Measurements from ENCODE around the gene COL18A1. TPM values are rescaled to one million over a fixed set of nuclear protein-coding genes. Genes with fewer than 3 reads are reported as not detected.
"Not testable (repeated sequence)": the region's sequence is repeated elsewhere in the genome, so short reads cannot be mapped to it uniquely, and the experiment has no call there.

COL18A1 gene
- total RNA-seq, 1 experiment from 2014 or later, result 8.4 TPM

DNA sequence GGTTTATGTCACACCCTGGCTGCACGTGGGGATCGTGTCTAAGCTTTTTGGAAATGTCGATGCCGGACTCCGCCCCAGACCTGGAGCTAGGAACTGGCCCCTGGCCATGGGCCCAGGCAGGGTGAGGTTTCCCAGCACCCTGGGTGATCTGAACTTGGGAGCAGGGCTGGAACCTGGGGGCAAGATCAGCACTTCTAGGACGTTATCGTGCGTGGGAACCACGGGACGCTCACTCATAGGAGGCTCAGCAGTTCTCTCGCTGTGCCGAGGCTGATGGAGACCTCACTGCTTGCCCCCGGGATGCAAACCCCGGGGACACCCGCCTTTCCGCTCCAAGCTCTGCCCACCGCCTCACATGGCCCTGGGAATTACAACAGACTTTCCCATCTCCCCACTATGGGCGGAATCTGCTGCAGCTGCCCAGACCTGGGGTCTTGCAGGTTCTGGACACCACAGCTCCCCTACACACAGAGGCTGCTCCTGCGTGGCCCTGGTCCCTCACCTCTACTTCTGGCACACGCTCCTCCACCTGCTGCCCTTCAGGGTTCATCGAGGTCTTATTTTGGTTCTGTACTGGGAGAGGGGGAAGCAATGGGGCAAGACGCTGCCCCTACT, 35.9 kb downstream of the COL18A1 start:
- no peak for DNase-seq (ENCODE audit: low spot score)

DNA sequence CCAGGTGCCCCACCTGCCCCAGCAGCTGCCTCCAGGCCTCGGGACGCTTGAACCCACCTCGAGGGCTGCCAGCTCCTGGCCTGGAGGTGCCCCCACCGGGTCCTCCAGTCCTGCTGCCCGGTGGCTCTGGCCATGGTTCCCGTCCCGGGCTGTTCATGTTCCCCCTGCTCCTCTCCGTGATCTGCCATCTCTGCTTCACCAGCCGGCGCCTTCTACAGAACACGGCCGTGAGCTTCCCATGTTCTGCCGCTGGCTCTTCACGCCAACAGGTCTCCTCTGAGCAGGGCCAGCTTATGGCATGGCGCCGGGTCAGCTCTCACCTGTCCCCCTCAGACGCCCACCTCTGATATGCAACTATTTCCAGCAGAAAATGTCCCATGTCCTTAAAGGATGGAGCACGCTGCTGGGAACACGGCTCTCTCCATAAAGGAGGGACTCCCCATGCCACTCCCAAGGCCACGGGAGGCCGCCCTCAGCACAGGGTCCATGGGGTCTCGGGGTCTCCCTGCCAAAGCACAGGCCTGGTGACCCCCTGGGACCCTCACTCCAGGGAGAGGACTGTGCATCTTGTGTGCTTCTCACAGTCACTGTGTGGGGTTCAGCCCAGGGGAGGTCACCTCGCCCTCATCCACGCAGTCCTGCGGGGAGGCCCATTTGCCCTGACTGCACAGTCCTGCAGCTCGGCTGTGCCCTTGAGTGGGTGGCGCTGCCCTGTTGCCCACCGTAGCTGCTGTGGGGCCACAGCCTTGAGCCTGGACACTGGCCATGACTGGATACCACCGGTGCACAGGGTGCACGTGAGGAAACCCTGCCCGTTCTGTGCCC, 36.7 kb downstream of the COL18A1 start:
- DNase-seq (ENCODE audit: low spot score), result no peak

DNA sequence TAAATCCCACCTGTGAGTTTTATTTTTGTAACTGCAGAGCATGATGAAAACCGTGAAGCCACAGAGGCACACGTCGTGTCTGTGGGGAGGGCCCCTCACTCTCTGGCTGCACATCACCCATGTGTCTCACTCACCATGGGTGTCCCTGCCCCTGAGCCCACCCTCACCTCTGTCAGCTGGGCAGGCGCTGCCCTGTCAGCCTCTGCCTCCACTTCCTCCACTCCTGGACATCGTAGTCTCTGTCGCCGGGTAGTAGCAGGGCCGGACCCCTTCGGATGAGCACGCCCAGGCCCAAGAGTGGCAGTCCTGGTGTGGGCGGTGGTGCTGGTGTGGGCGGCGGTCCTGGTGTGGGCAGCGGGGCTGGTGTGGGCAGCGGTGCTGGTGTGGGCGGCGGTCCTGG, 37.3 kb downstream of the COL18A1 start:
- no peak for DNase-seq (ENCODE audit: low spot score)

DNA sequence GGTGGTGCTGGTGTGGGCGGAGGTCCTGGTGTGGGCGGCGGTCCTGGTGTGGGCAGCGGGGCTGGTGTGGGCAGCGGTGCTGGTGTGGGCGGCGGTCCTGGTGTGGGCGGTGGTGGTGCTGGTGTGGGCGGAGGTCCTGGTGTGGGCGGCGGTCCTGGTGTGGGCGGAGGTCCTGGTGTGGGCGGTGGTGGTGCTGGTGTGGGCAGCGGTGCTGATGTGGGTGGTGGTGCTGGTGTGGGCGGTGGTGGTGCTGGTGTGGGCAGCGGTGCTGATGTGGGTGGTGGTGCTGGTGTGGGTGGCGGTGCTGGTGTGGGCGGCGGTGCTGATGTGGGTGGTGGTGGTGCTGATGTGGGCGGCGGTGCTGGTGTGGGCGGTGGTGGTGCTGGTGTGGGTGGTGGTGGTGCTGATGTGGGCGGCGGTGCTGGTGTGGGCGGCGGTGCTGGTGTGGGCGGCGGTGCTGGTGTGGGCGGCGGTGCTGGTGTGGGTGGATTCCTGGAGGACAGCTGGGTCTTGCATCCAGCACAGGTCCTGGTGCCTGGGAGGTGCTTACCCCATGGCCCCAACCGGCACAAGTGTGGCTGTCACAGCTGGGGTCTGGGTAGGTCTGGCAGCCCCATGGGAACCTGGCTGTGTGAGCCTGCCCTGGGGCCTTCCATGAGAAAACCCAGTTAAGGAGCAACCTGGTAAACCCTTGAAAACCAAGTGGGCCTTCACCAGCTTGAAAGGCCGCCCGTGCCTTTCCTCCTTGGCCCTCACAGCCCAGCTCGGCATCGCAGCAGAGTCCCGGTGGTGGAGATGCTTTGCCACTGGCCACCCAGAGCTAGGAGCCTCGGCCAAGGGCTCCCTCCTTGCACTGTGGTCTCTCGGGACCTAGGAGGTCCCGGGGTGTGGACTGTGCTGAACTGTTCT, 38.0 kb downstream of the COL18A1 start:
- not testable (repeated sequence) for DNase-seq (ENCODE audit: low spot score)

DNA sequence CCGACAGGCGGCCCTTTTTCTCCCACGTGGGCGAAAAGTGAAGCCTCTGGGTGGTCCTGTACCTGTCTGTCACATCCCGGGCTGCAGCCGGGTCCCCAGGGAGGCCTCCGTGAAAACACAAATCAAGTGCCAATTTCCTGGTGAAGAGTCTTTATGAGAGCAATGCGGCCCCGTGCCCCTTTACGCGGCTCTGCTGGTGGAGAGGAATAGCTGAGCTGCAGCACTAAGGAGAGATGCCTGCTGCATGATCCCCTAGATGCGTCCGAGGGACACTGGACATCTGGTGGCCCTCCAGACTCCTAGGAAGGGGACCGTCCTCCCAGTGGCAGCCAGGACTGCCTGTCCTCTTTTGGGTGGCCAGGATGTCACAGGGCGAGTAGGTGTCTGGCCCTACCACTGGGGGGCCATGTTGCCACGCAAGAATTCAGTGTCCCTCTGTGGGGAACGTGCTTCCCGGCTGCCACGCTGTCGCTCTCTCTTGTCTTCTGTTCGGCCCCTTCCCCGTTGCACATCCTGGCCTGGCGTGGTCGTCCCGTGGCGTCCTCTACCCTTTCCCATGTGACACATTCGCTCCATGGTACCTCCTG, 38.7 kb downstream of the COL18A1 start:
- no peak for DNase-seq (ENCODE audit: low spot score)

DNA sequence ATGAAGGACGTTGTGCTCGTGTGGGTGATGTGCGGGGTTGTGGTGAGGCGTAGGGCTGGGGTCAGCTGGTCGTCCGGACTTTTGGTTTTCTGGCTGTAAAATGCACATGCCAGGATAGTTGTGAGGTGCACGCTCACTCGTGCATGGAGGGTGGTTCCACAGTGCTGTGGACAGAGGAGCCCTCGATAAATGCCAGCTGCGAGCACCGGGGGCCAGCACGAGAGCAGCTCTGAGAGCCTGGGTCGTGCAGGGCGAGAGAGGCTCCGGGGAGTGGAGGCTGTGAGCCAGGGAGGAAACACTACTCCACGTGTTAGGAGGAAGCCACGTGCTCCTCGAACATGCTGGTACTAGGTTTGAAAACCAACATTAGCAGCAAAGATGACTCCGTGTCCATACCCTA, 39.4 kb downstream of the COL18A1 start:
- no peak for DNase-seq (ENCODE audit: low spot score)

DNA sequence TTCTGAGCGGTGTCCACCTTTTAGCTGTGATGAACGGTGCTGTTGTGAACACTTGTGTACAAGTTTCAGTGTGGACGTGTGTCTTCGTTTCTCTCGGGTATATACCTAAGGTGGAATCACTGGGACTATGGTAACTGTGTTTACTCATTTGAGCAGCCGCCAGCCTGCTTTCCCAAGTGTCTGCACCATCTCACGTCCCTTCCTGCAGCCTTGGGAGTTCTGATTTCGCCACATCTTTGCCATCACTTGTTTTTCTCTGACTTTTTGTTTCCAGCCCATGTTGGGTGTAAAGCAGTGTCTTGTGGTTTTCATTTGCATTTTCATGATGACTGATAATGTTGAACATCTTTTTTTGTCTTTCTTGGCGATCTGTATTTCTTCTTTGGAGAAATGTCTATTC, 40.4 kb downstream of the COL18A1 start:
- DNase-seq (ENCODE audit: low spot score), result no peak

DNA sequence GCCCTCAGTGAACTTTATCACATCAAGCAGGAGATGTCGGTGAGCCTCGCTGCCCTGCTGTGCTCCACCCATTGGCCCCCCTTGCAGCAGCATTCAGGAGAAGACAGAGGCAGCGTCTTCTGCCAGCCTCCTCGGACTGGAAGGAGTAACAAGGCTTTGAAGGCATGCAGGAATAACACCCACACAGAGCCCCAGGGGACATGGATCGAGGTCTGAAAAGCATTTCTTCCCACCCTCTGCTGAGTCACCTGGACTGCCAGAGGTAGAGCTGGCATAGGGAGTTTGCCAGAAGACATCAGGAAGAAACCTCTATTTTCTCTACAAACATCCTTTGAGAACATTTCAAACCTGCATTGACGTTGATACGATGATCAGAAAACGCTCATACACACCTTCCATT, 42.9 kb downstream of the COL18A1 start:
- no peak for DNase-seq (ENCODE audit: low spot score)

DNA sequence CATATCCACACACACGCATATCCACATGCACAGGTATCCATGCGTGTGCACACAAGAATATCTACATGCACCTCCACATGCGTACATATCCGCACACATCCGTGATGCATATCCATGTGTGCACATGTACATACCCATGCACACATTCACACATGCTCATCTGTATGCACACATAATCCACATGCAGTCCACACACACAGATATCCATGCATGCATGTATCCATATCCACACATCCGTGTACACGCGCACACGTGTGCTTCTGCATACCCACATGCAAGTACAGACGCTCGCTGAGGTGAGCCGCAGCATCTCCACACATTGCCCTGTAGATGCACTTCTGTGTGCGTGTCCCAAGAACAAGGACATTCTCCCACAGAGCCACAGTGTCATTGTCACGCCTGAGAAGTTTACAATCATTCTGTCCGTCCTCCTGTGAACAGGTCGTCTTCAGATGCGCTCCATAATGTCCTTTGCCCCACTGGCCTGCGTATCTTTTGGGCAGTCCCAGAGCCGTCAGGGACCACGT, 43.4 kb downstream of the COL18A1 start:
- no peak for DNase-seq (ENCODE audit: low spot score)

DNA sequence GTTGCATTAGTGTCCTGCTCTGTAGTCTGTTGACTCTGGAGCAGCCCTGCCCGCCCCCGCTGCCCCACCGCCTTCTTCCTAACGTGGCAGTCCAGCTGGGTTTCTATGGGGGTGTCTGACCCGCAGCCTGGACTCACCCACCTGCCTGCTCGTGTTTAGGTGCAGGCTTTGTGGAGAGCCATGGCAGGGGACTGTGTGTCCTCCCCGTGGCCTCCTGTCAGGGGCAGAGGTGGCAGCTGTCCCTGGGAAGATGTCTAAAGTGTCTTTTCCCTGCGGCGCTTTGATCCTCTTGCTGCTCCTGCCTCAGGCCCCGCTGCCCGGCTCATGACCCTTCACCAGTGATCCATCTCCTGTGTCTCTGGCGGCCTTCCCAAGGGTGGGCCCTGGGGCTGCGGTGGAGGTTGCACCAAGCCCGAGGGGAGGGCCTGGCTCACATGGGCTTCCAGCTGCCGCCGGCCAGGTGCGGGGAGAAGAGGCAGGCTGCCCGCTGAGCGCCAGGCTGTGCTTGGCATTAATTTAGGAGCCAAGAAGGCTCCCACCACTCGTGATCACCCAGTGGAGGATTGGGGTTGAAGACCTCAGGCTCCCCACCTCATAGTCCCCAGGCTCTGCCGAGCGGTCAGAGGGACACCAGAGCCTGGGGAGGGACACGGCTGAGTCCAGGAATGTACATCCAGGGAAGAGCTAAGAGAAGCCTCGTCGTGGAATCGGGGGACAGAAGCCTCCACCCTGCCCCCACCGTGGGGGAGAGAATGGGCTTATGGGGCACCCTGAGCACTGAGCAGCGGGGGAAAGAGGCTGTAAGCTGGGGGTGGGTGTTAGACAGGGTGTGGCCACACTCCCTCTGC, 44.1 kb downstream of the COL18A1 start:
- no peak for DNase-seq (ENCODE audit: low spot score)

DNA sequence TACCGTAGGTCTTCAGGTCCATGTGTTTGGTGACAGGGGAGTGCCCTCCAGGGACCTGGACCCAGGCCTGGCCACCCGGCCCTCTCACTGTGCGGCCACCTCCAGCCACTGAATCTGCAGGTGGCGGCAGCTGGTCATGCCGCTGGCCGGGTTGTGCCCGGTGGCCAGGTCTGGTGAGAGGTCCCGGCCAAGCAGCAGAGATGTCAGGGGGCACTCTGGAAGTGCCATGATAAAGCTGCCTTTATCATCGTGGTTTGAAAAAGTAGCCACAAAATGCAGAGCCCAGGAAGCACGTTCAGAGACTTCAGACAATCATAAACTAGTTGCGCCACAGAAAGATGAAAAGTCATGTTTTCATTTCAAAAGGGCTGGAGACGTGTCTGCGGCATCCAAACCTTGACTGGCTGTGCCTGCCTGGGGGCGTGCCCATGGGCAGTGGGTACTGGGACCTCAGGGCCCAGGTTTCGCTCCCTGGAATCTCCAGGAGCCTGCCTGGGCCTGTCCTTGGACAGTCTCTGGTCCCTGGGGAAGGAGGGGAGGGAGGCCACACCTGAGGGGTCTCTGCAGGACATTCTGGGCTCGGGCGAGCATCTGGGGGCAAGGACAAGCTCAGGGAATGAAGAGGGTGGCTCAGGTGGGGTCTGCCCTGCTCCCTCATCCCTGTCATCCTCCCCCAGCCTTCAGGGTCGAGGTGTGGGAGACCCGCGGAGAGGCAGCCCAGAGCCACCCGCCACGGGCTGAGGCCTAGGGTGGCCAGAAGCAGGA, 44.9 kb downstream of the COL18A1 start:
- DNase-seq (ENCODE audit: low spot score), result no peak

DNA sequence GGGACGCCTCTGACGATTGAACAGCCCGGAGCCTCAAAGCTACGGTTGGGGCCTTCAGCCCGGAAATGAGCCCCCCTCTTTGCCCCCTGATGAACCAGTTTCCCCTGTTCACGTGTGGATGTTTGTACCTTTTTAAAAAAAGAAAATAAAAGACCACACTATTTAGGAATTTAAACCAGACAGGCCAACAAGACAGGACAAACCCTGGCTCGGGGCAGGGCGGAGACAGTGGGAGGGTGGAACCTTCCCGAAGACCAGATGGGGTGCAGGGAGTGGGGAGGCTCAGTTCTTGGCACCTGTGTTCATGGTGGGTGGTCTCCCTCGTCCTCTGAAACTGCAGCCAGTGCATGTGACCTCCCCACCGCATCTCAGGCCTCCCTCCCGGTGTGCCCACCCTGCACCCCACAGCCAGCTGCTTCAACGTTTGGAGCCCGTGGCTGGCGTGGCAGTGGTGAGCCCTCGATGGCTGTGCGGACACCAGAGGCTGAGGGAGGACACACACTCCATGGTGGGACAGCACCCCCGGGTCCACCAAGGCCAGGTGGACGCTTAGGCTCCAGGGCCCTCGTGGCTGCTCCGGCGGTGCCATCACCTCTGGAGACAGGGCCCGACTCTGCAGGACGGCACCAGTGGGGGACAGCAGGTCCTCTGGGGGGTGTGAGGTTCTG, 45.6 kb downstream of the COL18A1 start:
- DNase-seq (ENCODE audit: low spot score), result no peak

DNA sequence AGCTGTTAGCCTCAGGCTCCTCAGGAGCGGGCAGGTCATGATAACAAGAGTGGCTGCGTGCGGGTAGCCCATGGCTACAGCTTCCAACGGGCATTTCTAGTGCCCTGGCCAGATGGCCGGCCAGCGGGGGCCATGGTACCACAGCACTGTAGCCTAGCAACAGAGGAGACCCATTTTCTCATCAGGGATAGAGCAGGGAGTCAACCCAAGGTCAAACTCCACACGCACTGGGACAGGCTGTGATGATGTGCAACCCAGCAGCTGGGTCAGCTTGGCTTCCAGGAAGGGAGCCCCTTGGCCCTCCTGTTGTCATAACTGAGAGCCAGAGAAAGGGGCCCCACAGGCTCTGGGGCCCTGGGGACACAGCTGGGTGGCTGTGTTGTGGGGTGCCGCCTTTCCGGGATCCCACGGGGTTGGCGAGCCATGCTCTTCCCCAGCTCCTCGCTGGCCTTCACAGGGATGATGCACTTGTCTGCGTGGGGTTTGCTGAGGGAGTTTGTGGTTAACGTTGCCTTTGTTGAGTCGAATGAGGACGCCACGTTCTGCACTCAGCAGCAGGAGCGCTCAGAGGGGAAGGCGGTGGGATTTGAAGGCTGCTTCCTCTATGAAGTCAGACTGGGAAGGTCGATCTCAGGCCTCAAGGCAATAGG, 46.3 kb downstream of the COL18A1 start:
- DNase-seq (ENCODE audit: low spot score), result no peak

DNA sequence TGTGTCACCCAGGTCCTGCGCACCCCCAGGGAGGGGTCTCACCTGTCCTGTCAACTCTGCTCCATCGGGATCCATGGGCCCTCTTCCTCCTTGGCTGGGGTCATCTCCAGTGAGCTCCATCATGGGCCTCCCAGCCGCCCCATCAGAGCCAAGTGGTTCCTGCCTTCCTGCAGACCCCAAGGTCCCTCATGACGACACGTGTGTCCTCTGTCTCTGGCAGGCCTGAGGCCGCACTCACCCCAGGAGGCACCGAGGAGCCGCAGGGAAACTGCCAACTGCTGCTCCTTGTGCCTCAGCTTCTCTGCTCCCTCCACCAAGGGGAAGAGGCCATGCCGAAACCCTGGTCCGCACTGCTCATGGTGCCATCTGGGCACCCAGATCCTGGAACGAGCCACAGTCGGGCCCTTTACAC, 46.8 kb downstream of the COL18A1 start:
- DNase-seq (ENCODE audit: low spot score), result no peak

DNA sequence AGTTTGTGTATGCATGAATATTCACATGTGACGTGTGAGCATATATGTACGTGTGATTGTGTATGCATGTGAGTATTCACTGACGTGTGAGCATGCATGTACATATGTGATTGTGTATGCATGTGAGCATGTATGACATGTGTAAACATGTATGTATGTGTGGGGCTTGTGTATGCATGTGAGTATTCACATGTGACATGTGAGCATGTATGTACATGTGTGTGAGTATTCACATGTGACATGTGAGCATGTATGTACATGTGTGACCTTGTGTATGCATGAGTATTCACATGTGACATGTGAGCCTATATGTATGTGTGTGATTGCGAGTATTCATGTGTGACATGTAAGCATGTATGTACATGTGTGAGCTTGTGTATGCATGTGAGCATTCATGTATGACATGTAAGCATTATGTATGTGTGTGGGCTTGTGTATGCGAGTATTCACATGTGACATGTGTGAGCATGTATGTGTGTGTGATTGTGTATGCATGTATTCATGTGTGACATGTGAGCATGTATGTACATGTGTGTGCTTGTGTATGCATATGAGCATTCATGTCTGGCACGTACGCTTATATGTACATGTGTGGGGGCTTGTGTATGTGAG, 47.8 kb downstream of the COL18A1 start:
- DNase-seq (ENCODE audit: low spot score), result no peak

DNA sequence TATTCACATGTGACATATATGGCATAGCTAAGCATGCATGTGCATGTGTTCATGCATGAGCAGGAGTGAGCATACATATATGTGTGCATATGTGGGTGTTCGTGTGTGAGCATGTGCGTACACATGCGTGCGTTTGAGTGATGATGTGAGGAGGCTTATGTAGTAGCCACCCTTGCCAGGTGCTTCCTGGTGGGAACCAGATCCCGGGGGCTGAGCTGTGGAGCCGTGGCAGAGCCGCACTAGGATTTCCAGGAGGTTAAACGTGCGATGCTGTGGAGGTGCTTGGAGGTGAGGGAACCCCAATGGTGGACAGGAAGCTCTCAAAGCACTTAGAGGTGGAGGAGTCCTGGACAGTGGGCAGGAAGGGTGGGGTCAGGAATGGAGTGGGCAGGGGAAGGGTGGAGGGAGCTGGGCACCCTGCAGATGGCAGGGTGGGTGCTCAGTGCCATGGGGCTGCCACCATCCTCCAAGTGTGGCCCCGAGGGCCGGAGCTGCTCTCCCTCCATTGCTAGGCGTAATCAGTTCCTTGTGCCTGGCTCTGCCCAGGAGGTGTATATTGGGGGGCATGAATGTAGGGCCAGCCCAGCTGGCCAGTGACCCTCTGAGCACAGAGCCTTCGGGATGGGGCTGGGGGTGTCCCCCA, 48.5 kb downstream of the COL18A1 start:
- no peak for DNase-seq (ENCODE audit: low spot score)

DNA sequence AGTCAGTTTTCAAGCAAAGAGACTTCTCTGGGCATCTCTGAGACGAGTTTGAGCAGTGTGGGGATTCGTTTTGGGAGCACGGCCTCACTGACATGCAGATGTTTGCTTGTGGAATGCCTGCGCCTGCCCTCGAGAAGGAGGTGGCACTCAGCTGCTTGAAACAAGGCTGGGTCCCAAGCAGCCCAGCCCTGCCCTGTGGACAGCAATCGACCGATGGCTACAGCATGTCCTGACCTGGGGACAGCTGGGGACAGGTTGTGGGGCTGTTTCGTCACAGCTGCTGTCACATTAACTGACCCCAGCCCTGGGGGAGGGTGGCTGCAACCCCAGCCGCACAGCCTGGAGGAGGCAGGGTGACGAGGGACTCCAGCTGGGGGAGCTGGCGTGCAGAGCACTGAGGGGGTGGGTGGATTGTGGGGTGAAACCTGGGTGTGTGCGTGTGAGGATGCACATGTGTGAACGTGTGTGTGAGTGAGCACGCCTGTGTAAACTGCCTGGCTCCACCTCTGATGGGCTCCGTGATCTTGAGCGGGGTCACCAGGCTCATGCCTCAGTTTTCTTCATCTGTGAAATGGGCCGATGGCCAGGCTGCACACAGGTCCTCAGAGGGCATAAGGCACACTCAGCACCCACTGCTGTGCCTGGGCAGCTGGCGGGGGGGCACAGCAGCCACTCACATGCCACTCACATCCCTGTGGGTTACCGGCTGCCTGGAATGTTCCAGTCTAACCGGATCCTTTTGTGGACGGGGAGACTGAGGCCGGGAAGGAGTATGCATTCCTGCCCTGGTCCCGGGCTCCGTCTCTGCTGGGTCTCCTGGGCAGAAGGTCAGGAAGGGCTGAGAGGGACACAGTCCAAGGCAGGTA, 49.3 kb downstream of the COL18A1 start:
- no peak for DNase-seq (ENCODE audit: low spot score)

Measured in H4 (cell line).